ENCODE measurements around the gene LTBR. TPM values are rescaled to one million over a fixed set of nuclear protein-coding genes. Genes with fewer than 3 reads are reported as not detected.

Gene LTBR
- total and polyA plus RNA-seq, 10 of the 15 experiments (the other 5 are each of a cell fraction or from before 2014, with no cell fraction given), result 0.24 to 0.44 TPM; not detected in 8

DNA sequence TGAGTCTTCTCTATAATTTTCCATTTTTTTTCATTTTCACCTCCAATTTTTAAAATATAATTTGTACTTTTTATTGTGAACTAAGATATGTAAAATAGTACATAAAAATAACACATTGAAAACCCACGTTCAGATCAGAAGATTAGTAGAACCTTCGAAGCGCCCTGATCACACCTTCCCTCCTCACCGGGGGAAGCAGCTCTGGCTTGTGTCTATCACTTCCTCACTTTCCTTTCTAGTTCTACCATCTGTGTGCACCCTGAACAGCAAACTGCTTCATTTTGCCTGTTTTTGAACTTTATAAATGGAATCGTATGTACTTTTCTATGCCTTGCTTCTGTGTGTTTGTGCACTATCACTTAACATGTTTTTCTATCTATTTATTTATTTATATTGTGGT, 49.0 kb downstream of the LTBR start:
- peak overlapping the region; percentile 39 for H3K9ac ChIP-seq (ENCODE audit: control insufficient read depth, insufficient read depth, low read length)
- ChIA-PET SMC1A (ENCODE audit: uncharacterized antibody, unreplicated experiment) (interaction anchor here (1.2 to 6.3 kb wide), 7 partner anchors 8 to 37 kb away, joined by 4 to 74 read pairs (median 9); partner anchors contain the start of genes CD27, TAPBPL and VAMP1), POLR2A (interaction anchor here (4.3 to 6.0 kb wide), 3 partner anchors 10 to 29 kb away, joined by 33 to 59 read pairs (median 40); partner anchors contain the start of genes CD27 and TAPBPL), RAD21 (ENCODE audit: unreplicated experiment) (interaction anchor here (1.0 to 6.2 kb wide), 8 partner anchors 11 to 69 kb away, joined by 3 to 73 read pairs (median 5); partner anchors contain the start of genes CD27 and VAMP1), CTCF (interaction anchor here (1.0 to 4.6 kb wide), 7 partner anchors 10 to 106 kb away, joined by 3 to 62 read pairs (median 16); partner anchors contain the start of genes CD27 and TAPBPL)
- H4K20me1 ChIP-seq (ENCODE audit: control insufficient read depth, insufficient read depth), result no peaks in the 10 kb centered on the region
- DNase-seq (ENCODE audit: low read depth, low spot score), result no peak
- 19% methylated on average over 5 of the region's 5 CpGs for WGBS (ENCODE audit: insufficient coverage, insufficient replicate concordance, low lambda C conversion rate, missing lambda C conversion rate)
- H3K4me1 ChIP-seq (ENCODE audit: control insufficient read depth, insufficient read depth, low read length), result peaks cover 61% of the 10 kb centered on the region
- intact Hi-C loops (cut with micrococcal nuclease; ENCODE audit: unreplicated experiment), result no loop called here
- H3K79me2 ChIP-seq (ENCODE audit: control insufficient read depth, insufficient read depth, low read length), result no peaks in the 10 kb centered on the region; the same call in 1 of the 2 replicates
- H2AFZ ChIP-seq (ENCODE audit: control insufficient read depth, low read depth, low read length), result peak overlapping the region; percentile 65
- no peaks in the 10 kb centered on the region for H3K36me3 ChIP-seq (ENCODE audit: control insufficient read depth in 2 of 2, insufficient read depth in 2 of 2, low read length in 1 of 2)
- FAIRE-seq, result no peak
- H3K4me3 ChIP-seq, result no peak overlapping the region
- H3K4me2 ChIP-seq (ENCODE audit: control insufficient read depth, insufficient read depth), result peak overlapping the region; percentile 83
- no TSS peak for BruUV-seq (replicated peaks)
- TF ChIP-seq ZNF217 (IDR thresholded peaks at IDR 0.05) (no peak), SRF (IDR thresholded peaks at IDR 0.05; ENCODE audit: low read depth in 2 of 2, low read length in 2 of 2) (no peak), HDAC2 (IDR thresholded peaks at IDR 0.05) (no peak), NFIC (IDR thresholded peaks at IDR 0.05; ENCODE audit: low read depth, low read length) (peak; percentile 15; the same call in 1 of the 2 replicates), MEF2B (IDR thresholded peaks at IDR 0.05; ENCODE audit: partially characterized antibody, poor library complexity, severe bottlenecking) (peak; percentile 7), SPI1 (IDR thresholded peaks at IDR 0.05; ENCODE audit: borderline replicate concordance, insufficient read depth, low read depth, low read length) (peak; percentile 75), CREM (IDR thresholded peaks at IDR 0.05; ENCODE audit: low read depth) (no peak), POLR2A (IDR thresholded peaks at IDR 0.05; ENCODE audit: low read depth, low read length) (0 out of 2 replicates have a peak, but pooled peaks have one; percentile 41)
- TF ChIP-seq, protein P1, sequence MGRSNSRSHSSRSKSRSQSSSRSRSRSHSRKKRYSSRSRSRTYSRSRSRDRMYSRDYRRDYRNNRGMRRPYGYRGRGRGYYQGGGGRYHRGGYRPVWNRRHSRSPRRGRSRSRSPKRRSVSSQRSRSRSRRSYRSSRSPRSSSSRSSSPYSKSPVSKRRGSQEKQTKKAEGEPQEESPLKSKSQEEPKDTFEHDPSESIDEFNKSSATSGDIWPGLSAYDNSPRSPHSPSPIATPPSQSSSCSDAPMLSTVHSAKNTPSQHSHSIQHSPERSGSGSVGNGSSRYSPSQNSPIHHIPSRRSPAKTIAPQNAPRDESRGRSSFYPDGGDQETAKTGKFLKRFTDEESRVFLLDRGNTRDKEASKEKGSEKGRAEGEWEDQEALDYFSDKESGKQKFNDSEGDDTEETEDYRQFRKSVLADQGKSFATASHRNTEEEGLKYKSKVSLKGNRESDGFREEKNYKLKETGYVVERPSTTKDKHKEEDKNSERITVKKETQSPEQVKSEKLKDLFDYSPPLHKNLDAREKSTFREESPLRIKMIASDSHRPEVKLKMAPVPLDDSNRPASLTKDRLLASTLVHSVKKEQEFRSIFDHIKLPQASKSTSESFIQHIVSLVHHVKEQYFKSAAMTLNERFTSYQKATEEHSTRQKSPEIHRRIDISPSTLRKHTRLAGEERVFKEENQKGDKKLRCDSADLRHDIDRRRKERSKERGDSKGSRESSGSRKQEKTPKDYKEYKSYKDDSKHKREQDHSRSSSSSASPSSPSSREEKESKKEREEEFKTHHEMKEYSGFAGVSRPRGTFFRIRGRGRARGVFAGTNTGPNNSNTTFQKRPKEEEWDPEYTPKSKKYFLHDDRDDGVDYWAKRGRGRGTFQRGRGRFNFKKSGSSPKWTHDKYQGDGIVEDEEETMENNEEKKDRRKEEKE (IDR thresholded peaks at IDR 0.05), result no peak
- TF ChIP-seq, protein P2, sequence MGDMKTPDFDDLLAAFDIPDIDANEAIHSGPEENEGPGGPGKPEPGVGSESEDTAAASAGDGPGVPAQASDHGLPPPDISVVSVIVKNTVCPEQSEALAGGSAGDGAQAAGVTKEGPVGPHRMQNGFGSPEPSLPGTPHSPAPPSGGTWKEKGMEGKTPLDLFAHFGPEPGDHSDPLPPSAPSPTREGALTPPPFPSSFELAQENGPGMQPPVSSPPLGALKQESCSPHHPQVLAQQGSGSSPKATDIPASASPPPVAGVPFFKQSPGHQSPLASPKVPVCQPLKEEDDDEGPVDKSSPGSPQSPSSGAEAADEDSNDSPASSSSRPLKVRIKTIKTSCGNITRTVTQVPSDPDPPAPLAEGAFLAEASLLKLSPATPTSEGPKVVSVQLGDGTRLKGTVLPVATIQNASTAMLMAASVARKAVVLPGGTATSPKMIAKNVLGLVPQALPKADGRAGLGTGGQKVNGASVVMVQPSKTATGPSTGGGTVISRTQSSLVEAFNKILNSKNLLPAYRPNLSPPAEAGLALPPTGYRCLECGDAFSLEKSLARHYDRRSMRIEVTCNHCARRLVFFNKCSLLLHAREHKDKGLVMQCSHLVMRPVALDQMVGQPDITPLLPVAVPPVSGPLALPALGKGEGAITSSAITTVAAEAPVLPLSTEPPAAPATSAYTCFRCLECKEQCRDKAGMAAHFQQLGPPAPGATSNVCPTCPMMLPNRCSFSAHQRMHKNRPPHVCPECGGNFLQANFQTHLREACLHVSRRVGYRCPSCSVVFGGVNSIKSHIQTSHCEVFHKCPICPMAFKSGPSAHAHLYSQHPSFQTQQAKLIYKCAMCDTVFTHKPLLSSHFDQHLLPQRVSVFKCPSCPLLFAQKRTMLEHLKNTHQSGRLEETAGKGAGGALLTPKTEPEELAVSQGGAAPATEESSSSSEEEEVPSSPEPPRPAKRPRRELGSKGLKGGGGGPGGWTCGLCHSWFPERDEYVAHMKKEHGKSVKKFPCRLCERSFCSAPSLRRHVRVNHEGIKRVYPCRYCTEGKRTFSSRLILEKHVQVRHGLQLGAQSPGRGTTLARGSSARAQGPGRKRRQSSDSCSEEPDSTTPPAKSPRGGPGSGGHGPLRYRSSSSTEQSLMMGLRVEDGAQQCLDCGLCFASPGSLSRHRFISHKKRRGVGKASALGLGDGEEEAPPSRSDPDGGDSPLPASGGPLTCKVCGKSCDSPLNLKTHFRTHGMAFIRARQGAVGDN (IDR thresholded peaks at IDR 0.05), result peak; percentile 58
- TF ChIP-seq, protein P3, sequence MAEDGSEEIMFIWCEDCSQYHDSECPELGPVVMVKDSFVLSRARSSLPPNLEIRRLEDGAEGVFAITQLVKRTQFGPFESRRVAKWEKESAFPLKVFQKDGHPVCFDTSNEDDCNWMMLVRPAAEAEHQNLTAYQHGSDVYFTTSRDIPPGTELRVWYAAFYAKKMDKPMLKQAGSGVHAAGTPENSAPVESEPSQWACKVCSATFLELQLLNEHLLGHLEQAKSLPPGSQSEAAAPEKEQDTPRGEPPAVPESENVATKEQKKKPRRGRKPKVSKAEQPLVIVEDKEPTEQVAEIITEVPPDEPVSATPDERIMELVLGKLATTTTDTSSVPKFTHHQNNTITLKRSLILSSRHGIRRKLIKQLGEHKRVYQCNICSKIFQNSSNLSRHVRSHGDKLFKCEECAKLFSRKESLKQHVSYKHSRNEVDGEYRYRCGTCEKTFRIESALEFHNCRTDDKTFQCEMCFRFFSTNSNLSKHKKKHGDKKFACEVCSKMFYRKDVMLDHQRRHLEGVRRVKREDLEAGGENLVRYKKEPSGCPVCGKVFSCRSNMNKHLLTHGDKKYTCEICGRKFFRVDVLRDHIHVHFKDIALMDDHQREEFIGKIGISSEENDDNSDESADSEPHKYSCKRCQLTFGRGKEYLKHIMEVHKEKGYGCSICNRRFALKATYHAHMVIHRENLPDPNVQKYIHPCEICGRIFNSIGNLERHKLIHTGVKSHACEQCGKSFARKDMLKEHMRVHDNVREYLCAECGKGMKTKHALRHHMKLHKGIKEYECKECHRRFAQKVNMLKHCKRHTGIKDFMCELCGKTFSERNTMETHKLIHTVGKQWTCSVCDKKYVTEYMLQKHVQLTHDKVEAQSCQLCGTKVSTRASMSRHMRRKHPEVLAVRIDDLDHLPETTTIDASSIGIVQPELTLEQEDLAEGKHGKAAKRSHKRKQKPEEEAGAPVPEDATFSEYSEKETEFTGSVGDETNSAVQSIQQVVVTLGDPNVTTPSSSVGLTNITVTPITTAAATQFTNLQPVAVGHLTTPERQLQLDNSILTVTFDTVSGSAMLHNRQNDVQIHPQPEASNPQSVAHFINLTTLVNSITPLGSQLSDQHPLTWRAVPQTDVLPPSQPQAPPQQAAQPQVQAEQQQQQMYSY (CRISPR knock-in tag; IDR thresholded peaks at IDR 0.05), result no peak
- TF ChIP-seq, protein P4, sequence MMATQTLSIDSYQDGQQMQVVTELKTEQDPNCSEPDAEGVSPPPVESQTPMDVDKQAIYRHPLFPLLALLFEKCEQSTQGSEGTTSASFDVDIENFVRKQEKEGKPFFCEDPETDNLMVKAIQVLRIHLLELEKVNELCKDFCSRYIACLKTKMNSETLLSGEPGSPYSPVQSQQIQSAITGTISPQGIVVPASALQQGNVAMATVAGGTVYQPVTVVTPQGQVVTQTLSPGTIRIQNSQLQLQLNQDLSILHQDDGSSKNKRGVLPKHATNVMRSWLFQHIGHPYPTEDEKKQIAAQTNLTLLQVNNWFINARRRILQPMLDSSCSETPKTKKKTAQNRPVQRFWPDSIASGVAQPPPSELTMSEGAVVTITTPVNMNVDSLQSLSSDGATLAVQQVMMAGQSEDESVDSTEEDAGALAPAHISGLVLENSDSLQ (IDR thresholded peaks at IDR 0.05), result peak; percentile 13; the same call in 1 of the 2 replicates
- no peaks in the 10 kb centered on the region for H3K27me3 ChIP-seq (replicated peaks in 1 of 2; ENCODE audit: control insufficient read depth in 2 of 2, insufficient read depth in 2 of 2, low read length in 1 of 2)
- in situ Hi-C loops (cut with MboI), result no loop called here
- peak overlapping the region; percentile 85 for H3K27ac ChIP-seq (ENCODE audit: control insufficient read depth, insufficient read depth)
- peak; percentile 56 for ATAC-seq
- no peaks in the 10 kb centered on the region for H3K9me3 ChIP-seq (replicated peaks; ENCODE audit: control insufficient read depth, insufficient read depth, low read length)

Measured in GM12878 (cell line).